ENCODE data around the gene SGSM1.

SGSM1 gene

GRCh38 chr22:24805790-24806662 lies at the start of gene SGSM1:
SGSM1 (plus strand) TSS chr22:24806211; CDS start chr22:24806326, 115 bp downstream.
- H3K4me3 ChIP-seq (ENCODE audit: low read depth, low read length): peak within 1 kb of the TSS; percentile 46
- POLR2A ChIA-PET: no interaction called here
- TF ChIP-seq CTCF (IDR thresholded peaks at IDR 0.05; ENCODE audit: insufficient read depth, low read length, missing control alignments): no peak
- DNase-seq (ENCODE audit: low read depth, low spot score): no peak
- CTCF ChIA-PET: interaction anchor here (1.2 kb wide), 1 partner anchor 10 kb away, joined by 3 read pairs; no protein-coding TSS in a partner anchor

- H3K4me3 ChIP-seq (ENCODE audit: low read depth, low read length): no peak overlapping the region
- ChIA-PET POLR2A (no interaction called here), CTCF (interaction anchor here (1.0 to 8.2 kb wide), 13 partner anchors 9 to 436 kb away, joined by 3 to 74 read pairs (median 3); no protein-coding TSS in a partner anchor)
- no peak for DNase-seq (ENCODE audit: low read depth, low spot score)
- peak; percentile 28 for TF ChIP-seq CTCF (IDR thresholded peaks at IDR 0.05; ENCODE audit: insufficient read depth, low read length, missing control alignments)
Measured at GRCh38 chr22:24758164-24758799, 47.7 kb upstream of the SGSM1 start.

GRCh38 chr22:24759765-24760164 lies 46.2 kb upstream of the SGSM1 start:
- no peak for DNase-seq (ENCODE audit: low read depth, low spot score)
- POLR2A ChIA-PET: no interaction called here
- TF ChIP-seq CTCF (IDR thresholded peaks at IDR 0.05; ENCODE audit: insufficient read depth, low read length, missing control alignments): no peak
- CTCF ChIA-PET: interaction anchor here (0.9 to 8.2 kb wide), 10 partner anchors 8 to 436 kb away, joined by 3 to 74 read pairs (median 4); no protein-coding TSS in a partner anchor
- H3K4me3 ChIP-seq (ENCODE audit: low read depth, low read length): no peak overlapping the region

- no peak overlapping the region for H3K4me3 ChIP-seq (ENCODE audit: low read depth, low read length)
- DNase-seq (ENCODE audit: low read depth, low spot score): no peak
- ChIA-PET CTCF (interaction anchor here (1.0 to 8.2 kb wide), 3 partner anchors 9 to 254 kb away, joined by 3 to 74 read pairs (median 3); no protein-coding TSS in a partner anchor), POLR2A (no interaction called here)
- no peak for TF ChIP-seq CTCF (IDR thresholded peaks at IDR 0.05; ENCODE audit: insufficient read depth, low read length, missing control alignments)
Measured at GRCh38 chr22:24760708-24761306, 45.2 kb upstream of the SGSM1 start.

GRCh38 chr22:24761888-24762675 lies 43.9 kb upstream of the SGSM1 start:
- CTCF ChIA-PET: interaction anchor here (0.6 to 8.2 kb wide), 2 partner anchors 7 to 80 kb away, joined by 3 to 74 read pairs; no protein-coding TSS in a partner anchor
- no peak overlapping the region for H3K4me3 ChIP-seq (ENCODE audit: low read depth, low read length)
- no peak for TF ChIP-seq CTCF (IDR thresholded peaks at IDR 0.05; ENCODE audit: insufficient read depth, low read length, missing control alignments)
- POLR2A ChIA-PET: no interaction called here
- no peak for DNase-seq (ENCODE audit: low read depth, low spot score)

All from AG04449 (cell line).